Activated T-cell treated with anti-CD3 and anti-CD28 coated beads, Interleukin-2, amount 50 U/mL, for 4 hours (primary cell): Measurements from ENCODE around the gene SGTA. TPM values are rescaled to one million over a fixed set of nuclear protein-coding genes. Genes with fewer than 3 reads are reported as not detected.
A peak's percentile ranks its signal among the peaks of the same experiment; 100 is the strongest.

ENCODE experiments used
- ATAC-seq, 2 donors: fragments of 200-7000 bp; cut with Tn5 transposase; one replicate each; pipeline ENCODE4 v1.10.0; 2021
- DNase-seq: peaks from one replicate; pipeline ENCODE4 v3.0.0-alpha.2; 2020
- H3K27me3 Mint-ChIP-seq: one replicate; pipeline ENCODE4 v1.8.0; 2021; ENCODE audit warnings: low read depth, mixed read lengths
- H3K36me3 Mint-ChIP-seq: one replicate; pipeline ENCODE4 v1.8.0; 2022; ENCODE audit warnings: mixed read lengths; ENCODE audit not compliant: insufficient read depth
- H3K4me1 Mint-ChIP-seq: one replicate; pipeline ENCODE4 v1.8.0; 2021; ENCODE audit warnings: low read depth, mixed read lengths
- H3K4me3 Mint-ChIP-seq: one replicate; pipeline ENCODE4 v1.8.0; 2021; ENCODE audit warnings: mild to moderate bottlenecking, moderate library complexity, mixed read lengths
- H3K9me3 Mint-ChIP-seq: one replicate; pipeline ENCODE4 v1.8.0; 2021; ENCODE audit warnings: mixed read lengths
- total RNA-seq, 3 donors: library from RNA; stranded (reverse); gene quantifications; one replicate each; pipeline ENCODE4 v1.2.1, GENCODE V29; 2021

Gene SGTA
- total RNA-seq, 3 donors from 2014 or later: 99.3 to 107 (median 102) TPM

DNA sequence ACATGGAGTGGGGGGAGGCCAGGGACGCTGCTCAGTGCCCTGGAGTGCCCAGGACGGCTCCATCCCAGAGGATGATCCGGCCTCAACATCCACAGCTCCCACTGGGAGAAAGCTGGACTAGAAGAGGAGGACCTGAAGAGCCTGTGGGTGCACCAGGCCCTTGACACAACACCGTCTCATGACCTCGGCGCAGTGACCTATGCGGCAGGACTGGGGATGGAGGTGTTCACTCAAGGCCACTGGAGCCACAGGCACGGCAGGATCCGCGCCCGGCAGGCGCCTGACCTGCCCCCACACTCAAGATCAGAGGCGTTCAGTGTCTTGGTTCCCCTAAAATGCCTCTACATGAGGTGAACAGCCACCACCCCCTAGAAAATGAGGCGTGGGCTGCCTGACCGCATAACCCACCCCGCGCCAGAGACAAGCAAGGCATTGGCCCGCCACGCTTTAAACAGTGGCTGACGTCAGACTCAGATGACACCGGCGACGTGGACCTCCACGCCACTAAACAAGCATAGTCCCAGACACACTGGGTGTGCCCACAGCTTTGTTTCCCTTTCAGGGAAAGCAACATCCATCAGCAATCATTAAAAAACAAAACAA lies 8.0 kb downstream of the SGTA start:
- ATAC-seq (no peak), DNase-seq (no peak)
- peaks cover 5% of the 10 kb centered on the region for H3K36me3 Mint-ChIP-seq
- H3K9me3 Mint-ChIP-seq: no peaks in the 10 kb centered on the region
- H3K27me3 Mint-ChIP-seq: no peaks in the 10 kb centered on the region
- peak overlapping the region; percentile 76 for H3K4me3 Mint-ChIP-seq
- H3K4me1 Mint-ChIP-seq: peaks cover 35% of the 10 kb centered on the region

DNA sequence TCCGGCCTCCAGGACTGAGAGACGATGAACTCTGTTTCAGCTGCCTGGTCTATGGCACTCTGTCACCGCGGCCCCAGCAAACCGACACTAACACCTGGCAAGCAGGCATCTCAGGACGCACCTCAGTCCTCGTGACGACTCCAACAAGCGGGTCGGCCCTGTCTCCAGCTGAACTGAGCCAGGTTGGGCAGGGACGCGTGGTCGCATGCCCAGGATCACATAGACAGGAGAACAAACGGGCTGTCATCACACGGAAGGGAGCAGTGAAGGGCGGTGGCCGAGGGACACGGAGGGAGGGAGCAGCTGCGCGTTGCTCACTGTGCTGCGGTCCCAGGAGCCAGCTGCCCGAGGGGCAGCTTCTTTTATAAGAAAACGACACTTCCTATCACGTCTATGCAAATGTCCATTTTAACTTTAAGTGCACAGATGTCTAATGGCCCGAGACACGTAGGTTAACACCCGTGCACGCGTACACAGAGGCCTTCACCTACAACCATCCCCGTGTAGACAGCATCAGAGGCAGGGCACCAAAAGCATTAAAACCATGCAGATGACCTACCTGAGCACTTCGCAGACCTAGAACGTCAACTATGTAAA lies 8.9 kb downstream of the SGTA start:
- Mint-ChIP-seq H3K27me3 (no peaks in the 10 kb centered on the region), H3K36me3 (peaks cover 4% of the 10 kb centered on the region), H3K4me1 (peaks cover 31% of the 10 kb centered on the region), H3K9me3 (no peaks in the 10 kb centered on the region), H3K4me3 (no peak overlapping the region)
- ATAC-seq (no peak), DNase-seq (no peak)

DNA sequence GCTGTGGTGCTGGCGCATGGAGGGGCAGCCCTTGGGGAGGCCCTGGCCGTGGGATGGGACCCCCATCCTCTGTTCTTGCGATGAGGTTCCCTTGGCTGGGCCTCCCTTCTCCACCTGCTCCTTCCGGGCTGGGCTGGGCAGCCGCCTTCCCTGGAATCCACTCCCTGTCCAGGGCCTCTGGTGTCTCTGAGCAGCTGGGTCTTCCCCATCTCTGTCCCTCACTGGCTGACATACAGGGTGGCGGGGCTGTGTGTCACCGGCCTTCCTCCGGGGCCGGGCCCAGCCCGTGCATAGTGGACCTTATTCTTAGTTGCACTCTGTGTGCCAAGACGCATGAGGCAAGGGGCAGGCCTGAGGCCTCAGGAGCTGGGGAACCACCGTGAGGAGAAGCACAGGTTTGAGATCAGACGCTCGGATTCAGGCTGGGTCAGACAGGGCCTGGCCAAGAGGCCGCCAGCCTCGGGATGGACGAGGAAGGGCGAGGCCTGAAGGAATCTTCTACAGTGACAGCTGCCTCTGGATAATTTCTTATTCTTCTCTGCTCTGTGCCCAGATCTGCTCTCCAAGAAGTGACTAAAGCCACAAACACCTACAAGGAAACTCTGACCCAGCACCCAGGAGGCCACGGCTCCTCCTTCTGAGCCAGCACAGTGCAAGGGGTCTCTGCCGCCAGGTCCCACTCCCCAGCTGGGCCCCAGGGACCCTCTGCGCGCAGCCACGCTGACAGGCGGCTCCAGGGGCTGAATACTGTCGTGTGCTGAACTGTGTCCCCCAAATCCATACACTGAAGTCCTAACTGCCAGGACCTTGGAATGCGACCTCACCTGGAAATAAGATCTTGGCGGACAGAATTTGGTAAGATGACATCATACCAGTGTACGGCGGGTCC lies 11.0 kb downstream of the SGTA start:
- ATAC-seq (no peak), DNase-seq (no peak)
- peaks cover 2% of the 10 kb centered on the region for H3K36me3 Mint-ChIP-seq
- H3K9me3 Mint-ChIP-seq: no peaks in the 10 kb centered on the region
- no peak overlapping the region for H3K4me3 Mint-ChIP-seq
- H3K27me3 Mint-ChIP-seq: no peaks in the 10 kb centered on the region
- H3K4me1 Mint-ChIP-seq: peaks cover 31% of the 10 kb centered on the region

DNA sequence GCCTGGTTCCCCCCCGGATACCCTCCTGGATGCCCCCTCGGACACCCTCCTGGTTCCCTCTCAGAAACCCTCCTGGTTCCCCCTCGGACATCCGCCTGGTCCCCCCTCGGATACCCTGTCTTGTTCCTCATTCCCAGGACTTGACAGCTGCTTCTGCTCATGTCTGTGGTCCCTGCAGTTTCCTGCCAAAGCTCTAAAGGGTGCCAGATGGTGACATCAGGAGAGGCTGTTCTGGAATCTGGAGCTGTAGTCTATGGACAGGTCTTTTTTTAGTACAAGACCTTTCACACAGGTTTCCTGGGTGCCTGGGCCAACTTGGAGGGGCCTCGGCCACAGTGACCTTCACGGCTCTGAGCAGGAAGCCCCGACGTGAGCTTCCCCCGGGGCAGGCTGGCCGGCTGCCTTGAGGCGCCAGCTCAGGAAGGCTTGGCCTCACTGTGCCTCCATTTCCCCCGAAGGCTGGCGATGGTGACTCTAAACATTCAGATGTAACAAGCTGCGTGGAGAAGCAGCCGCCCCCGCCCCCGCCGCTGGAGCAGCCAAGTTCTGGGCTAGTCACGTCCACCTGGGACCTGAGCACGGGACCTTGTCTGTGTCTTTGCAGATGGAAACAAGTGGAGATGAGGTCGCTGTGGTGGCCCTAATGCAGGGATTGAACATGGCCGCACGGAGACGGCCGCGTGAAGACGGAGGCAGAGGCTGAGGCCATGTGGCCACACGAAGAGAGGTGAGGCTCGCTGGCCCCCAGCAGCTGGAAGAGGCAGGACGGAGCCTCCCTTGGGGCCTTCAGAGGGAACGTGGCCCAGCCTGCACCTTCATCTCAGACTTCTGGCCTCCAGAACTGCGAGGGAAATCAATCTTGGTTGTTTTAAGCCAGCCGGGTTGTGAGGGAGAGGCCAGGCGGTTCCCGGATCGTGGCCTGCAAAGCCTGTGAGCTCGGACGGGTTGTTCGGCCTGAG lies 12.7 kb downstream of the SGTA start:
- peaks cover 19% of the 10 kb centered on the region for H3K4me1 Mint-ChIP-seq
- no peaks in the 10 kb centered on the region for H3K9me3 Mint-ChIP-seq
- DNase-seq: no peak
- H3K36me3 Mint-ChIP-seq: no peaks in the 10 kb centered on the region
- no peaks in the 10 kb centered on the region for H3K27me3 Mint-ChIP-seq
- no peak overlapping the region for H3K4me3 Mint-ChIP-seq
- ATAC-seq: no peak

GRCh38 chr19:2769218-2769617 lies 13.9 kb downstream of the SGTA start:
- peaks cover 8% of the 10 kb centered on the region for H3K4me1 Mint-ChIP-seq
- ATAC-seq (no peak), DNase-seq (no peak)

GRCh38 chr19:2768365-2769132 lies 14.5 kb downstream of the SGTA start:
- H3K4me1 Mint-ChIP-seq: peaks cover 6% of the 10 kb centered on the region
- ATAC-seq (no peak), DNase-seq (no peak)
- H3K4me3 Mint-ChIP-seq: no peak overlapping the region
- no peaks in the 10 kb centered on the region for H3K27me3 Mint-ChIP-seq
- no peaks in the 10 kb centered on the region for H3K9me3 Mint-ChIP-seq
- peaks cover 4% of the 10 kb centered on the region for H3K36me3 Mint-ChIP-seq

More at GRCh38 chr19:2769218-2769617, 13.9 kb downstream of the SGTA start:
- no peaks in the 10 kb centered on the region for H3K27me3 Mint-ChIP-seq
- no peak overlapping the region for H3K4me3 Mint-ChIP-seq
- H3K36me3 Mint-ChIP-seq: peaks cover 4% of the 10 kb centered on the region
- no peaks in the 10 kb centered on the region for H3K9me3 Mint-ChIP-seq

DNA sequence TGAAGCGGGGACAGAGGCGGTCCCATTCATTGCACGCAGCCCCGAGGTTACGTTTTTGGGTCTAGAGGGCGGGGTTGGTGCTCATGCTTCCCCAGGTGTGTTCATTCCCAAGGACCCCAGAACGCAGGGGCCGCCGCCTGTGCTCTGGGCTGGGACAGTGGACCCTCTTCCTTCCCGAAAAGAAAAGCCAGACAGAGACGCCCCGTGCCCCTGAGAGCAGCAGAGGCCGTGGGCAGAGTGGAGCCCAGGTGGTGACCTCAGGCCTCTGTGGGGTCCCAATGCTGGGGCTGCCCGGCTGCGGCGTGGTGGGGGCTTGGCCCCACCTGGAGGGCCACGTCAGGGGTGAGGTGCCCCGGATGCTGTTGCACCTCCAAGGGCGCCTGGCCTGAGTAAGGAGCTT lies 15.4 kb downstream of the SGTA start:
- ATAC-seq (no peak), DNase-seq (no peak)
- Mint-ChIP-seq H3K27me3 (no peaks in the 10 kb centered on the region), H3K4me3 (no peak overlapping the region), H3K4me1 (peaks cover 6% of the 10 kb centered on the region), H3K9me3 (no peaks in the 10 kb centered on the region), H3K36me3 (peaks cover 7% of the 10 kb centered on the region)

DNA sequence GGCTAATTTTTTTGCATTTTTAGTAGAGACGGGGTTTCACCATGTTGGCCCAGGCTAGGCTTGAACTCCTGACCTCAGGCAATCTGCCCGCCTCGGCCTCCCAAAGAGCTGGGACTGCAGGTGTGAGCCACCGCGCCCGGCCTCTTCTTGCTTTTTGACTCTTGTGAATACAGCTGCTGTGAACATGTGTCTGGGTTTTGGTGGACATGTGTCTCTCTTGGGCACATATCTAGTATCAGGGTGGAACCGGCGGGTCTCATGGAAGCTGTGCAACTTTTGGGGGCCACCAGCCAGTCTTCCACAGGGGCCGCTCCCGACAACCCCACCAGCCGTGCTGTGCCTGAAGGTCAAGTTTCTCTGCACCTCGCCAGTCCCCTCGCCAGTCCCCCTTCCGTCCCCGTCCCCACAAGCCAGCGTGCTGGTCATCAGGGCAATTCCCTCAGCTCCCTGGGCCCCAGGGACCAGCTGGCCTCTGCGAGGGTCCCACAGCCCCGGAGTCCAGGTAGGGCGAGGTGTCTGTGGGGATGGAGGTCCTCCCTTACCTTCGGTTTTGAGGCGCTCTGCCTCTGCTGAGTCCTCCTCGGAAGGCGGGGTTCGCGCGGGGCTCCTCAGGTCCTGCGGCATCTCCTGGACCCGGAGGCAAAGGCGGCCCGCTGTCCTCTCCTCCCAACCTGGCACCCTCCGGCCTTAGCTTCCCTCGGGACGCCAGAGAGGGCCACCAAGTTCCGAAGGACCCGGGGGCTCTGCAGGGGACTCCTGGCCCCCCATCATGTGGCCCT lies 16.3 kb downstream of the SGTA start:
- Mint-ChIP-seq H3K4me3 (no peak overlapping the region), H3K36me3 (peaks cover 14% of the 10 kb centered on the region), H3K4me1 (no peaks in the 10 kb centered on the region), H3K9me3 (no peaks in the 10 kb centered on the region), H3K27me3 (no peaks in the 10 kb centered on the region)
- no peak for ATAC-seq
- DNase-seq: no peak

DNA sequence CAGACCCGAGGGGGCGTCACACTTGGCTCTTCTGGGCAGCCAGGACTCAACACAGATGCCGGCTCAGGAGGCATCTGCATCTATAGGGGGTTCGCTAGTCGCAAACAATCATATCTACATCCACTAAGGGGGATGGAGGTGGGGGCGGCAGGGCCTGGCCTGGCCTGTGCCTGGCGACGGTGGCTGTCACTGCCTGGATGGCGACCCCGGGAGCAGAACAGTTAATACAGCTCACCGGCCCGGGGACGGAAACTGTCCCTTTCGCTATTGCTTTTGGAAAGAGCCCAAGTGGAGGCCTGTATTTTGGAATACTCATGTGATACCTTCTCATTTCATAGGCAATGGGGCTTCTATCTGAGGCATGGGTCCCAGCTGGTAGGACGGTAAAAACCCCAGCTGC lies 17.7 kb downstream of the SGTA start:
- H3K27me3 Mint-ChIP-seq: no peaks in the 10 kb centered on the region
- no peaks in the 10 kb centered on the region for H3K4me1 Mint-ChIP-seq
- DNase-seq (no peak), ATAC-seq (no peak)
- H3K4me3 Mint-ChIP-seq: no peak overlapping the region
- H3K9me3 Mint-ChIP-seq: no peaks in the 10 kb centered on the region
- peaks cover 14% of the 10 kb centered on the region for H3K36me3 Mint-ChIP-seq

DNA sequence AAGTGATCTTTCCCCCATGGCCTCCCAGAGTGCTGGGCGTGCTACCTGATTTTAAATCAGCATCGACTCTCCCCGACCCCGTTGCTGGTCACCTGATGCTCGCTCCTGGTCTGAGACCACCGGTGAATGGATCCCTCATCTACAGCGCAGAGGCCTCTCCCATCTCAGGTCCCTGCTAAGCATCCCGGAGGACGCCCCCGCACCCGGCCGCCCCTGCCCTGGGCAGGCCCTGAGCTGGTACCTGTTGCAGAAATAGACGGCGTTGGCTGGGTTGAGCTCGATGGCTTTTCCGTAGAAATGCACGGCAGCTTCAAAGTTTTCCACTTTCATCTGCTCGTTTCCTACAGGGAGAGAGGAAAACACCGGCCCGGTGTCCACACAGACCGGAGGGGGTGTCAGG lies 18.1 kb downstream of the SGTA start:
- Mint-ChIP-seq H3K27me3 (no peaks in the 10 kb centered on the region), H3K4me3 (no peak overlapping the region), H3K4me1 (no peaks in the 10 kb centered on the region), H3K9me3 (no peaks in the 10 kb centered on the region), H3K36me3 (peaks cover 15% of the 10 kb centered on the region)
- no peak for ATAC-seq
- no peak for DNase-seq

DNA sequence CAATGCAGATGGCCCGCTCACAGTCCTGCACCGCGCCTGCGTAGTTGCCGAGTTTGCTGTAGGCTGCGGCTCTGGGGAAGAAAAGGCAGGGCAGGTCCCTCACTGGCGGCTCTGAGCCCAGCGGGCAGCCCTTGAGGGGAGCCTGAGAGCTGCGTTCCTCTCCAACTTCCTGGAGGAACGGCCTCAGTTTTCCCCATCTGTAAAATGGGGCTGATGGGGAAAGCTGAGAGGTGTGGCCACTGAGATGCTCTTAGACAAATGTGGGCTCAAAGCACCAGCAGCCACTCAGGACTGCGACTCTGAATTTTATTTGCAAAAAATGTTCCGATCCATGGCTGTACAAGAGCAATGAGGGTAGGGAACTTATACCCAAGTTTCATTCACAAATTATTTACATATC lies 19.4 kb downstream of the SGTA start:
- Mint-ChIP-seq H3K27me3 (no peaks in the 10 kb centered on the region), H3K9me3 (no peaks in the 10 kb centered on the region), H3K36me3 (peaks cover 24% of the 10 kb centered on the region), H3K4me1 (peaks cover 4% of the 10 kb centered on the region), H3K4me3 (no peak overlapping the region)
- no peak for DNase-seq
- no peak for ATAC-seq

- ATAC-seq (no peak), DNase-seq (no peak)
- Mint-ChIP-seq H3K27me3 (no peaks in the 10 kb centered on the region), H3K36me3 (peaks cover 26% of the 10 kb centered on the region), H3K9me3 (no peaks in the 10 kb centered on the region), H3K4me3 (no peak overlapping the region), H3K4me1 (peaks cover 4% of the 10 kb centered on the region)
Observed at GRCh38 chr19:2762783-2763496, 20.1 kb downstream of the SGTA start.
